B cell (primary cell): ENCODE results near the gene DEFB123.

Experiments
- CTCF ChIP-seq: fragments of 200-600 bp; IDR thresholded peaks from one replicate; pipeline ENCODE4 v1.8.0; 2022; ENCODE audit warnings: antibody characterized with exemption, mild to moderate bottlenecking
- EZH2 ChIP-seq: IDR thresholded peaks from 2 replicates; pipeline ENCODE4 v1.6.1; 2012; ENCODE audit warnings: borderline replicate concordance, low read depth, mild to moderate bottlenecking, moderate library complexity, low read length; ENCODE audit not compliant: insufficient read depth, poor library complexity, severe bottlenecking

- TF ChIP-seq CTCF (no peak), EZH2 (no peak)
These were observed 9.3 kb downstream of the DEFB123 start for GRCh38 chr20:31449511-31450414.
